GM10248 (cell line): ENCODE results near the gene SEZ6.

ENCODE experiments used
- CTCF ChIA-PET: fragments of 300-600 bp; sonication (Branson Sonifier 250); formaldehyde crosslinking; extraction: SDS; loops from one replicate; lab custom pipeline; 2021; ENCODE audit warnings: antibody characterized with exemption; lab: Yijun Ruan, JAX
- POLR2A ChIA-PET: fragments of 350-650 bp; sonication (Branson Sonifier 250); formaldehyde crosslinking; extraction: SDS; loops from one replicate; lab custom pipeline; 2020; ENCODE audit warnings: antibody characterized with exemption; lab: Yijun Ruan, JAX
- DNase-seq: peaks from one replicate; pipeline ENCODE4 v3.0.0; 2012; ENCODE audit errors: extremely low spot score
- CTCF ChIP-seq: IDR thresholded peaks from 2 replicates; pipeline ENCODE4 v1.5.1; 2012; ENCODE audit warnings: mild to moderate bottlenecking, low read depth; ENCODE audit errors: extremely low read depth, missing control alignments, control extremely low read depth

Gene SEZ6

GRCh38 chr17:28991779-28992178, 14.1 kb downstream of the SEZ6 start:
- CTCF ChIA-PET, result interaction anchor here (1.0 to 1.8 kb wide), 2 partner anchors 24 to 26 kb away, joined by 3 to 4 read pairs; no protein-coding TSS in a partner anchor
- TF ChIP-seq CTCF, result no peak
- POLR2A ChIA-PET, result no interaction called here
- DNase-seq, result no peak

- ChIA-PET POLR2A (no interaction called here), CTCF (interaction anchor here (1.9 kb wide), 1 partner anchor 36 kb away, joined by 6 read pairs; no protein-coding TSS in a partner anchor)
- DNase-seq, result no peak
- TF ChIP-seq CTCF, result no peak
These were observed 16.8 kb downstream of the SEZ6 start for GRCh38 chr17:28989028-28989427.

DNA sequence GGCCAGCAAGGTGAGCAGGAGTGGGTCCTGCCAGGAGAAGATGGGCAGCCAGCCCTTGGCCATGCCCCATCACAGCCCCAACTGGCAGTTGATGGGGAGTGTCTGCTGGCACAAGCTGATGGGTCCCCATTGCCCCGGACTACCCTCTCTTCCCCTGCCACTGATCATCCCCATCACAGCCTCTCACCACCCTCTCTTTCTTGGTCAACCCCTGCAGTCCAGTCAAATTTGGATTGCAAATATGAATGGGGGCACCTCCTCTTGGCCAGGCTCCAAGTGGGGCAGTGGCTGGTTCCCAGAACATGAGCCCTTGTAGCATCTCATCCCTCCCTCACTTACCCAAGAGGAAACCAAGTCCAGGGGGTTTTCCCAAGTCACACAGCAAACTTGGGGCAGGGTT, 17.4 kb downstream of the SEZ6 start:
- no peak for TF ChIP-seq CTCF
- CTCF ChIA-PET, result interaction anchor here (1.9 kb wide), 1 partner anchor 35 kb away, joined by 6 read pairs; no protein-coding TSS in a partner anchor
- no peak for DNase-seq
- POLR2A ChIA-PET, result no interaction called here

- ChIA-PET POLR2A (no interaction called here), CTCF (interaction anchor here (1.7 kb wide), 1 partner anchor 22 kb away, joined by 6 read pairs; no protein-coding TSS in a partner anchor)
- no peak for TF ChIP-seq CTCF
- DNase-seq, result no peak
These were observed 18.8 kb downstream of the SEZ6 start for GRCh38 chr17:28986714-28987655.

DNA sequence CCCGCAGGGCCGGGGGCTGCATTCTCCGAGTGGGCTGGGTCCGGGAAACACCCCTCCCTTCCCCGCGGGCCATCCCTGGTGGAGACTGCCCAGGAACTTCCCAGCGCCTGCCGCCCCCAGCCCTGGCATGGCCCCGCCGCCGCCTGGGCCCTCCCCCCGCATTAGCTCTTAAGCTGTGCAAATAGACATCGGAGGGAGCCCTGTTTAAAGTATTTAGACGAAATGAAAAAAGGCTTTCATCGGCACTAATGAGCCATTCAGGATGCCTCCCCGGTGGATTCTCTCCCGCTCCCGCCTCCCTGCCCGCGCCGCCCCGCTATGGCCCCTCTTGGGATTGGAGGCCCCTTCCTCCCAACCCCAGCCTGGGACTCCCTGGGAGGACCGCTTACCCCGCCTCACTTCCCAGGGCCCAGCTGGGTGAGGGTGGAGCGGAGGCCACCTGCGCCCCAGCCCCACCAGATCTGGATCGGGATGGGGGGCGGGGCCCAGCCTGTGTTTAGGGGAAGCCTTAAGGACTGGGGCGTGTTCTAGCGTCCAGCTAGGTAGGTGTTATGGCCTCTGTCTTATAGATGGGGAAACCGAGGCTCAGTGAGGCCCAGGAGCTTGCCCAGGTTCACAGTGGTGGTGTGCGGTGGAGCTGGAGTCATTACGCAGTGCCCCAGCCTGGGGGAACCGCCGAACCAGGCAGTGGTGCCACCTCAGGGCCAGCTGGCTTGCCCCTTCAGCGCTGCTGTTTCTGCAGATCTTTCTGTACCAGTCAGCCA, 19.7 kb downstream of the SEZ6 start:
- ChIA-PET POLR2A (no interaction called here), CTCF (interaction anchor here (1.7 kb wide), 1 partner anchor 21 kb away, joined by 6 read pairs; no protein-coding TSS in a partner anchor)

More for the DNA sequence above, 19.7 kb downstream of the SEZ6 start:
- TF ChIP-seq CTCF, result no peak
- DNase-seq, result no peak
